Hepatocyte (in vitro differentiated cells): Measurements from ENCODE around the gene BUB1.

Experiments
- CTCF ChIP-seq: fragments of 200-600 bp; sonication (generic); IDR thresholded peaks from 2 replicates; pipeline ENCODE4 v1.5.1; 2016; ENCODE audit warnings: antibody characterized with exemption, mild to moderate bottlenecking; ENCODE audit not compliant: poor library complexity
- EZH2 ChIP-seq: fragments of 200-600 bp; sonication (generic); IDR thresholded peaks from 2 replicates; pipeline ENCODE4 v1.6.1; 2016; ENCODE audit warnings: antibody characterized with exemption, mild to moderate bottlenecking, borderline replicate concordance

- TF ChIP-seq EZH2 (no peak), CTCF (no peak)
These were observed 18.6 kb downstream of the BUB1 start for GRCh38 chr2:110659248-110659647.
